Measurements from ENCODE around the gene PPAN. TPM values are rescaled to one million over a fixed set of nuclear protein-coding genes. Genes with fewer than 3 reads are reported as not detected.

Gene PPAN
- 100 to 1,000 TPM; 205 to 372 TPM for total RNA-seq

GRCh38 chr19:10106100-10106936, at the start of gene PPAN:
Gene PPAN, plus strand, starts transcription at chr19:10106362. Its CDS starts 33 bp downstream, at chr19:10106395.
- peak; percentile 68 for ATAC-seq (replicated peaks)

GRCh38 chr19:10061717-10062310, 44.3 kb upstream of the PPAN start:
- Mint-ChIP-seq H3K27me3 (peaks cover 6% of the 10 kb centered on the region), H3K36me3 (ENCODE audit: low read depth) (no peaks in the 10 kb centered on the region), H3K4me3 (no peak overlapping the region), H3K27ac (no peak overlapping the region), H3K9me3 (no peaks in the 10 kb centered on the region), H3K4me1 (no peaks in the 10 kb centered on the region)
- ATAC-seq (replicated peaks): no peak

More at GRCh38 chr19:10106100-10106936, at the start of gene PPAN:
- Mint-ChIP-seq H3K4me3 (peak within 1 kb of the TSS; percentile 99), H3K27ac (peak within 1 kb of the TSS; percentile 97), H3K9me3 (no peaks in the 10 kb centered on the region), H3K36me3 (ENCODE audit: low read depth) (peaks cover 82% of the 10 kb centered on the region), H3K4me1 (peaks cover 43% of the 10 kb centered on the region), H3K27me3 (no peaks in the 10 kb centered on the region)

- peak overlapping the region; percentile 28 for H3K4me3 Mint-ChIP-seq
- H3K27me3 Mint-ChIP-seq: peaks cover 3% of the 10 kb centered on the region
- no peaks in the 10 kb centered on the region for H3K9me3 Mint-ChIP-seq
- peaks cover 9% of the 10 kb centered on the region for H3K4me1 Mint-ChIP-seq
- peak; percentile 90 for ATAC-seq (replicated peaks)
- H3K27ac Mint-ChIP-seq: peak overlapping the region; percentile 74
- H3K36me3 Mint-ChIP-seq (ENCODE audit: low read depth): no peaks in the 10 kb centered on the region
Observed at GRCh38 chr19:10068205-10068604, 38.0 kb upstream of the PPAN start.

GRCh38 chr19:10069046-10069445, 37.1 kb upstream of the PPAN start:
- no peaks in the 10 kb centered on the region for H3K27me3 Mint-ChIP-seq
- no peaks in the 10 kb centered on the region for H3K36me3 Mint-ChIP-seq (ENCODE audit: low read depth)
- peaks cover 9% of the 10 kb centered on the region for H3K4me1 Mint-ChIP-seq
- no peak overlapping the region for H3K4me3 Mint-ChIP-seq
- no peak for ATAC-seq (replicated peaks)
- H3K27ac Mint-ChIP-seq: no peak overlapping the region
- H3K9me3 Mint-ChIP-seq: no peaks in the 10 kb centered on the region

GRCh38 chr19:10070730-10071446, 35.3 kb upstream of the PPAN start:
- no peak for ATAC-seq (replicated peaks)
- Mint-ChIP-seq H3K9me3 (no peaks in the 10 kb centered on the region), H3K36me3 (ENCODE audit: low read depth) (no peaks in the 10 kb centered on the region), H3K27me3 (no peaks in the 10 kb centered on the region), H3K27ac (no peak overlapping the region), H3K4me3 (no peak overlapping the region), H3K4me1 (peaks cover 9% of the 10 kb centered on the region)

- peak; percentile 93 for ATAC-seq (replicated peaks)
- no peak overlapping the region for H3K4me3 Mint-ChIP-seq
Observed at GRCh38 chr19:10074153-10074552, 32.0 kb upstream of the PPAN start.

GRCh38 chr19:10076535-10076934, 29.6 kb upstream of the PPAN start:
- no peak overlapping the region for H3K27ac Mint-ChIP-seq
- H3K36me3 Mint-ChIP-seq (ENCODE audit: low read depth): no peaks in the 10 kb centered on the region
- H3K4me1 Mint-ChIP-seq: no peaks in the 10 kb centered on the region
- no peaks in the 10 kb centered on the region for H3K27me3 Mint-ChIP-seq
- H3K9me3 Mint-ChIP-seq: no peaks in the 10 kb centered on the region
- no peak for ATAC-seq (replicated peaks)
- H3K4me3 Mint-ChIP-seq: no peak overlapping the region

More at GRCh38 chr19:10074153-10074552, 32.0 kb upstream of the PPAN start:
- H3K4me1 Mint-ChIP-seq: no peaks in the 10 kb centered on the region
- no peak overlapping the region for H3K27ac Mint-ChIP-seq
- H3K9me3 Mint-ChIP-seq: no peaks in the 10 kb centered on the region
- no peaks in the 10 kb centered on the region for H3K27me3 Mint-ChIP-seq
- no peaks in the 10 kb centered on the region for H3K36me3 Mint-ChIP-seq (ENCODE audit: low read depth)

- no peak for ATAC-seq (replicated peaks)
- H3K27me3 Mint-ChIP-seq: no peaks in the 10 kb centered on the region
- H3K36me3 Mint-ChIP-seq (ENCODE audit: low read depth): no peaks in the 10 kb centered on the region
- no peak overlapping the region for H3K27ac Mint-ChIP-seq
- H3K4me3 Mint-ChIP-seq: no peak overlapping the region
- no peaks in the 10 kb centered on the region for H3K4me1 Mint-ChIP-seq
- no peaks in the 10 kb centered on the region for H3K9me3 Mint-ChIP-seq
Observed at GRCh38 chr19:10078329-10078728, 27.8 kb upstream of the PPAN start.

- Mint-ChIP-seq H3K27me3 (no peaks in the 10 kb centered on the region), H3K9me3 (no peaks in the 10 kb centered on the region), H3K4me3 (no peak overlapping the region), H3K27ac (no peak overlapping the region), H3K36me3 (ENCODE audit: low read depth) (no peaks in the 10 kb centered on the region), H3K4me1 (no peaks in the 10 kb centered on the region)
- no peak for ATAC-seq (replicated peaks)
Observed at GRCh38 chr19:10079031-10079453, 27.1 kb upstream of the PPAN start.

GRCh38 chr19:10083911-10084310, 22.3 kb upstream of the PPAN start:
- ATAC-seq (replicated peaks): no peak
- no peaks in the 10 kb centered on the region for H3K9me3 Mint-ChIP-seq

GRCh38 chr19:10084803-10085202, 21.4 kb upstream of the PPAN start:
- Mint-ChIP-seq H3K4me1 (peaks cover 7% of the 10 kb centered on the region), H3K36me3 (ENCODE audit: low read depth) (peaks cover 30% of the 10 kb centered on the region), H3K27ac (no peak overlapping the region), H3K4me3 (peak overlapping the region; percentile 82), H3K27me3 (no peaks in the 10 kb centered on the region), H3K9me3 (no peaks in the 10 kb centered on the region)
- ATAC-seq (replicated peaks): no peak

More at GRCh38 chr19:10083911-10084310, 22.3 kb upstream of the PPAN start:
- H3K4me3 Mint-ChIP-seq: no peak overlapping the region
- peaks cover 21% of the 10 kb centered on the region for H3K36me3 Mint-ChIP-seq (ENCODE audit: low read depth)
- no peak overlapping the region for H3K27ac Mint-ChIP-seq
- peaks cover 7% of the 10 kb centered on the region for H3K4me1 Mint-ChIP-seq
- H3K27me3 Mint-ChIP-seq: no peaks in the 10 kb centered on the region

- ATAC-seq (replicated peaks): peak; percentile 97
Observed at GRCh38 chr19:10085641-10086590, 20.2 kb upstream of the PPAN start, which contains the start of gene SHFL. Gene SHFL, plus strand, starts transcription at chr19:10086317. Its CDS starts 111 bp downstream, at chr19:10086428.

GRCh38 chr19:10086591-10087192, 19.5 kb upstream of the PPAN start:
- H3K27ac Mint-ChIP-seq: peak overlapping the region; percentile 63
- peak; percentile 18 for ATAC-seq (replicated peaks)

More at GRCh38 chr19:10085641-10086590, 20.2 kb upstream of the PPAN start, which contains the start of gene SHFL:
- peaks cover 35% of the 10 kb centered on the region for H3K36me3 Mint-ChIP-seq (ENCODE audit: low read depth)
- peak within 1 kb of the TSS; percentile 76 for H3K27ac Mint-ChIP-seq
- no peaks in the 10 kb centered on the region for H3K9me3 Mint-ChIP-seq
- no peaks in the 10 kb centered on the region for H3K27me3 Mint-ChIP-seq
- H3K4me3 Mint-ChIP-seq: peak within 1 kb of the TSS; percentile 82
- H3K4me1 Mint-ChIP-seq: peaks cover 7% of the 10 kb centered on the region

More at GRCh38 chr19:10086591-10087192, 19.5 kb upstream of the PPAN start:
- peaks cover 39% of the 10 kb centered on the region for H3K36me3 Mint-ChIP-seq (ENCODE audit: low read depth)
- H3K4me1 Mint-ChIP-seq: peaks cover 7% of the 10 kb centered on the region
- peak overlapping the region; percentile 82 for H3K4me3 Mint-ChIP-seq
- no peaks in the 10 kb centered on the region for H3K27me3 Mint-ChIP-seq
- H3K9me3 Mint-ChIP-seq: no peaks in the 10 kb centered on the region

Data from activated T-helper 17 cell treated with anti-CD3 and anti-CD28 coated beads, Interleukin-2, amount 50 U/mL, for 72 hours (primary cell).